Vein endothelial cell (primary cell): Measurements from ENCODE around the gene PCDHAC2. TPM values are rescaled to one million over a fixed set of nuclear protein-coding genes. Genes with fewer than 3 reads are reported as not detected.

Experiments
- small RNA-seq: library from RNA; depleted of rRNA; stranded (forward); fragments of <200 nt; gene quantifications from one replicate; pipeline ENCODE3, GENCODE V24; 2012
- total RNA-seq: library from RNA; depleted of rRNA; stranded (reverse); fragments of >200 nt; gene quantifications from 2 replicates; pipeline ENCODE4 v1.2.3, GENCODE V29; 2012

The PCDHAC2 gene
- total RNA-seq: 0.33 and 1.9 TPM in 2 replicates

GRCh38 chr5:140966293-140967225, at the start of gene PCDHAC2:
PCDHAC2 (plus strand) TSS chr5:140966476; CDS start chr5:140966767, 291 bp downstream.

GRCh38 chr5:140925806-140926442, 40.4 kb upstream of the PCDHAC2 start, which contains the start of gene PCDHAC1:
PCDHAC1 (plus strand) TSS chr5:140926299; CDS start chr5:140926893, 594 bp downstream.

Small RNA genes within 50 kb of the gene (small RNA-seq; reads per million reads assigned to genes)
- gene AC010223.1: not detected

Other genes starting within 250 kb of the PCDHAC2 start
- gene PCDHA1, start 180.3 kb upstream of the PCDHAC2 start, total RNA-seq: not detected in 2 replicates
- under 0.01 TPM in 1 of 2 replicates, not detected in the other for gene PCDHA2, start 171.6 kb upstream of the PCDHAC2 start, total RNA-seq
- under 0.01 and 0.19 TPM in 2 replicates for gene PCDHA3, start 165.4 kb upstream of the PCDHAC2 start, total RNA-seq
- gene PCDHA4, start 159.4 kb upstream of the PCDHAC2 start, total RNA-seq: 0.10 and 0.33 TPM in 2 replicates
- gene PCDHA5, start 144.9 kb upstream of the PCDHAC2 start, total RNA-seq: under 0.01 and 0.10 TPM in 2 replicates
- gene PCDHA6, start 138.5 kb upstream of the PCDHAC2 start, total RNA-seq: 0.19 and 0.33 TPM in 2 replicates
- 0.19 and 0.33 TPM in 2 replicates for gene PCDHA7, start 132.2 kb upstream of the PCDHAC2 start, total RNA-seq
- under 0.01 TPM in 1 of 2 replicates, not detected in the other for gene PCDHA8, start 125.3 kb upstream of the PCDHAC2 start, total RNA-seq
- gene PCDHA9, start 118.1 kb upstream of the PCDHAC2 start, total RNA-seq: under 0.01 TPM in 2 replicates
- gene PCDHA10, start 110.6 kb upstream of the PCDHAC2 start, total RNA-seq: under 0.01 and 0.19 TPM in 2 replicates
- under 0.01 and 0.10 TPM in 2 replicates for gene PCDHA11, start 97.5 kb upstream of the PCDHAC2 start, total RNA-seq
- gene PCDHA12, start 91.2 kb upstream of the PCDHAC2 start, total RNA-seq: under 0.01 TPM in 1 of 2 replicates, not detected in the other
- not detected in 2 replicates for gene PCDHA13, start 84.4 kb upstream of the PCDHAC2 start, total RNA-seq
- 0.10 and 0.33 TPM in 2 replicates for gene PCDHAC1, start 40.2 kb upstream of the PCDHAC2 start, total RNA-seq
- not detected in 2 replicates for gene PCDHB1, start 84.9 kb downstream of the PCDHAC2 start, total RNA-seq
- gene PCDHB2, start 128.1 kb downstream of the PCDHAC2 start, total RNA-seq: 1.6 and 2.0 TPM in 2 replicates
- 0.57 and 0.65 TPM in 2 replicates for gene PCDHB3, start 134.0 kb downstream of the PCDHAC2 start, total RNA-seq
- 0.19 and 0.33 TPM in 2 replicates for gene PCDHB4, start 155.3 kb downstream of the PCDHAC2 start, total RNA-seq
- 0.98 and 1.3 TPM in 2 replicates for gene PCDHB5, start 168.7 kb downstream of the PCDHAC2 start, total RNA-seq
- under 0.01 and 0.19 TPM in 2 replicates for gene PCDHB6, start 183.6 kb downstream of the PCDHAC2 start, total RNA-seq
- 0.57 and 0.98 TPM in 2 replicates for gene PCDHB7, start 206.2 kb downstream of the PCDHAC2 start, total RNA-seq
- gene PCDHB8, start 211.3 kb downstream of the PCDHAC2 start, total RNA-seq: 0.29 and 1.3 TPM in 2 replicates
- 0.65 and 0.86 TPM in 2 replicates for gene PCDHB16, start 215.9 kb downstream of the PCDHAC2 start, total RNA-seq
- 0.38 and 0.65 TPM in 2 replicates for gene PCDHB9, start 220.7 kb downstream of the PCDHAC2 start, total RNA-seq
- 1.1 and 1.3 TPM in 2 replicates for gene PCDHB10, start 225.9 kb downstream of the PCDHAC2 start, total RNA-seq
- gene PCDHB11, start 233.2 kb downstream of the PCDHAC2 start, total RNA-seq: 0.57 and 0.65 TPM in 2 replicates
- 0.76 and 0.98 TPM in 2 replicates for gene PCDHB12, start 242.2 kb downstream of the PCDHAC2 start, total RNA-seq
- gene PCDHB13, start 247.4 kb downstream of the PCDHAC2 start, total RNA-seq: 1.3 and 2.6 TPM in 2 replicates